ENCODE measurements around the gene GPI. TPM values are rescaled to one million over a fixed set of nuclear protein-coding genes. Genes with fewer than 3 reads are reported as not detected.

GPI gene
- total RNA-seq (245 and 273 TPM in 2 replicates), polyA plus RNA-seq (110 and 131 TPM in 2 replicates), polyA minus RNA-seq (204 and 222 TPM in 2 replicates), Bru-seq, nascent RNA (percentile 65 among the genes with signal in this experiment), BruChase-seq, experiment 1, labeled RNA remaining after a 6-hour chase (percentile 90 among the genes with signal in this experiment), BruChase-seq, experiment 2, labeled RNA remaining after a 2-hour chase (percentile 82 among the genes with signal in this experiment)
- 137 and 144 TPM in 2 replicates for polyA plus RNA-seq (2011; cell fraction: cytosol; rRNA removed)
- polyA plus RNA-seq (2011; cell fraction: nucleus; rRNA removed), result 112 and 115 TPM in 2 replicates
- 238 and 247 TPM in 2 replicates for polyA plus RNA-seq (2012)
- polyA minus RNA-seq (2011; cell fraction: cytosol; rRNA and poly(A)+ RNA removed), result 198 TPM
- polyA minus RNA-seq (2011; cell fraction: nucleus; rRNA and poly(A)+ RNA removed), result 64.3 and 74.5 TPM in 2 replicates
- long read RNA-seq, full-length matches to known transcripts, result 243 of 293 reads
- long read RNA-seq, partial matches to known transcripts, result 33 of 293 reads
- long read RNA-seq, other reads (novel, unspliced or antisense), result 17 of 293 reads

DNA sequence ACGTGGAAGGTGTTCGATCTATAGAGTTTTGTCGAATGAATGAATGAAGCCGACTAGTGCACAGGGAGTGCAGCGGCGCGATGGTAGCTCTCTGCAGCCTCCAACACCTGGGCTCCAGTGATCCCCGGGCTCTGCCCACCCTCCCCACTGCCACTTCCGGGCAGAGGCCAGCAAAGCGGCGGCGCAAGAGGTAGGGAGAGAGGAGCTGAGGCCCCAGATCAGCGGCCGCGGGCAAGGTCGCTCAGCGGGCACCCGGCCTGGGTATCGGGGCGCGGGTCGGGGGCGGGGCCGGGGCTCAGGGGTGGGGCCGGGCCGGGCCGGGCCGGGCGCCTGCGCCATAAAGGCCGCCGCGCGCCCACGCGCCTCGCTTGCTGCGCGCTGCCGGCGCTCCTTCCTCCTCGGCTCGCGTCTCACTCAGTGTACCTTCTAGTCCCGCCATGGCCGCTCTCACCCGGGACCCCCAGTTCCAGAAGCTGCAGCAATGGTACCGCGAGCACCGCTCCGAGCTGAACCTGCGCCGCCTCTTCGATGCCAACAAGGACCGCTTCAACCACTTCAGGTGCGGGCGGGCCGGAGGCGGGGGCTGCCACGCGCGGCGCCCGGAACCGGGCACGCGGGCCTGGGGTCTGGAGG lies at the start of gene GPI:
Gene GPI (plus strand): TSS at position 367 of the 633 bp plus-strand sequence. CDS start 71 bp downstream, at position 438.
- DNase-seq (ENCODE audit: low read depth, low spot score), result peak; percentile 28
- intact Hi-C loops (cut with micrococcal nuclease), result loop anchor here (5.0 kb wide), 1 partner anchor 67 kb away; no protein-coding TSS in a partner anchor
- Histone ChIP-seq H3K36me3 (ENCODE audit: control insufficient read depth in 2 of 2, extremely low read depth in 1 of 2, insufficient read depth in 2 of 2, low read length in 2 of 2) (peaks cover 4 to 13% of the 10 kb centered on the region in 2 experiments), H3K79me2 (ENCODE audit: control insufficient read depth, insufficient read depth, low read length) (peaks cover 29% of the 10 kb centered on the region), H3K4me2 (ENCODE audit: insufficient read depth, low read length) (peak within 1 kb of the TSS; percentile 58), H3K9me1 (replicated peaks; ENCODE audit: control insufficient read depth, extremely low read depth, insufficient read depth, low read length) (no peaks in the 10 kb centered on the region), H3K9ac (replicated peaks; ENCODE audit: extremely low read depth, insufficient read depth, low read length) (peak within 1 kb of the TSS; percentile 72), H3K27ac (ENCODE audit: insufficient read depth, low read depth, low read length) (peak within 1 kb of the TSS; percentile 32), H2AFZ (ENCODE audit: low read depth, low read length) (peak within 1 kb of the TSS; percentile 95), H3K27me3 (ENCODE audit: control insufficient read depth in 2 of 2, insufficient read depth in 2 of 2, low read length in 2 of 2) (no peaks in the 10 kb centered on the region), H3K4me1 (ENCODE audit: control insufficient read depth, extremely low read depth, insufficient read depth, low read length) (peaks cover 11% of the 10 kb centered on the region), H3K9me3 (replicated peaks; ENCODE audit: control insufficient read depth, insufficient read depth, low read length) (no peaks in the 10 kb centered on the region), H4K20me1 (replicated peaks; ENCODE audit: control insufficient read depth, extremely low read depth, insufficient read depth, low read length) (no peaks in the 10 kb centered on the region), H3K4me3 (replicated peaks in 1 of 3; ENCODE audit: insufficient read depth in 1 of 3, low read depth in 1 of 3, low read length in 3 of 3) (peak within 1 kb of the TSS; percentile 71 to 93 (median 72))
- TF ChIP-seq POLR2A (IDR thresholded peaks at IDR 0.05; ENCODE audit: low read depth, low read length), result peak; percentile 64
- TF ChIP-seq JUN (IDR thresholded peaks at IDR 0.05; ENCODE audit: borderline replicate concordance, insufficient read depth, insufficient read length, low read depth), result no peak
- TF ChIP-seq MYC (IDR thresholded peaks at IDR 0.05; ENCODE audit: low read depth, low read length), result no peak
- TF ChIP-seq, protein P1, sequence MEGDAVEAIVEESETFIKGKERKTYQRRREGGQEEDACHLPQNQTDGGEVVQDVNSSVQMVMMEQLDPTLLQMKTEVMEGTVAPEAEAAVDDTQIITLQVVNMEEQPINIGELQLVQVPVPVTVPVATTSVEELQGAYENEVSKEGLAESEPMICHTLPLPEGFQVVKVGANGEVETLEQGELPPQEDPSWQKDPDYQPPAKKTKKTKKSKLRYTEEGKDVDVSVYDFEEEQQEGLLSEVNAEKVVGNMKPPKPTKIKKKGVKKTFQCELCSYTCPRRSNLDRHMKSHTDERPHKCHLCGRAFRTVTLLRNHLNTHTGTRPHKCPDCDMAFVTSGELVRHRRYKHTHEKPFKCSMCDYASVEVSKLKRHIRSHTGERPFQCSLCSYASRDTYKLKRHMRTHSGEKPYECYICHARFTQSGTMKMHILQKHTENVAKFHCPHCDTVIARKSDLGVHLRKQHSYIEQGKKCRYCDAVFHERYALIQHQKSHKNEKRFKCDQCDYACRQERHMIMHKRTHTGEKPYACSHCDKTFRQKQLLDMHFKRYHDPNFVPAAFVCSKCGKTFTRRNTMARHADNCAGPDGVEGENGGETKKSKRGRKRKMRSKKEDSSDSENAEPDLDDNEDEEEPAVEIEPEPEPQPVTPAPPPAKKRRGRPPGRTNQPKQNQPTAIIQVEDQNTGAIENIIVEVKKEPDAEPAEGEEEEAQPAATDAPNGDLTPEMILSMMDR (IDR thresholded peaks at IDR 0.05; ENCODE audit: extremely low read depth in 1 of 2, insufficient read depth in 1 of 2, low read depth in 1 of 2, low read length in 2 of 2), result no peak
- TF ChIP-seq FOS (IDR thresholded peaks at IDR 0.05; ENCODE audit: borderline replicate concordance, insufficient read depth, low read length), result no peak
- TF ChIP-seq POLR2AphosphoS5 (IDR thresholded peaks at IDR 0.05; ENCODE audit: insufficient read depth, low read depth, low read length), result peak; percentile 82
- no peak for TF ChIP-seq GATA2 (IDR thresholded peaks at IDR 0.05; ENCODE audit: insufficient read depth, insufficient read length, low read depth, low read length)
- TF ChIP-seq, protein P2, sequence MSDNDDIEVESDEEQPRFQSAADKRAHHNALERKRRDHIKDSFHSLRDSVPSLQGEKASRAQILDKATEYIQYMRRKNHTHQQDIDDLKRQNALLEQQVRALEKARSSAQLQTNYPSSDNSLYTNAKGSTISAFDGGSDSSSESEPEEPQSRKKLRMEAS (IDR thresholded peaks at IDR 0.05; ENCODE audit: insufficient read depth, insufficient read length), result no peak
- no TSS peak for BruUV-seq (replicated peaks)
- ChIA-PET POLR2A (no interaction called here), CTCF (interaction anchor here (1.3 to 1.4 kb wide), 2 partner anchors 41 to 66 kb away, joined by 3 to 4 read pairs; no protein-coding TSS in a partner anchor)
- dilution Hi-C loops (cut with MboI; ENCODE audit: extremely low pct_ligation_motif_present, low sequenced_read_pairs), result no loop called here
- FAIRE-seq, result peak; percentile 69
